Smooth muscle cell (in vitro differentiated cells): ENCODE measurements around the gene HESX1. TPM values are rescaled to one million over a fixed set of nuclear protein-coding genes. Genes with fewer than 3 reads are reported as not detected.

Experiments
- DNase-seq: peaks from one replicate; lab custom pipeline; 2025; ENCODE audit not compliant: unreplicated experiment; lab: John Stamatoyannopoulos, UW
- H2AFZ ChIP-seq: fragments of 200-600 bp; sonication (generic); 2 replicates; pipeline ENCODE4 v1.6.0; 2016; ENCODE audit warnings: antibody characterized with exemption, low read depth, mild to moderate bottlenecking
- H3F3A ChIP-seq: fragments of 200-600 bp; sonication (generic); 2 replicates; pipeline ENCODE4 v1.6.0; 2017; ENCODE audit warnings: antibody characterized with exemption, low read depth
- H3K27ac ChIP-seq: fragments of 200-600 bp; sonication (generic); 2 replicates; pipeline ENCODE4 v1.5.1; 2016; ENCODE audit warnings: low read depth, mild to moderate bottlenecking
- H3K27me3 ChIP-seq: fragments of 200-600 bp; sonication (generic); 2 replicates; pipeline ENCODE4 v1.6.1; 2016; ENCODE audit warnings: low read depth, mild to moderate bottlenecking
- H3K36me3 ChIP-seq: fragments of 200-600 bp; sonication (generic); 2 replicates; pipeline ENCODE4 v1.5.1; 2016; ENCODE audit warnings: low read depth
- H3K4me1 ChIP-seq: fragments of 200-600 bp; sonication (generic); 2 replicates; pipeline ENCODE4 v1.5.1; 2016; ENCODE audit warnings: low read depth
- H3K4me2 ChIP-seq: fragments of 200-600 bp; sonication (generic); 2 replicates; pipeline ENCODE4 v1.6.0; 2016; ENCODE audit warnings: mild to moderate bottlenecking
- H3K4me3 ChIP-seq: fragments of 200-600 bp; sonication (generic); 2 replicates; pipeline ENCODE4 v1.5.1; 2016; ENCODE audit warnings: mild to moderate bottlenecking
- H3K79me2 ChIP-seq: fragments of 200-600 bp; sonication (generic); 2 replicates; pipeline ENCODE4 v1.6.0; 2016; ENCODE audit warnings: low read depth, mild to moderate bottlenecking
- H3K9ac ChIP-seq: fragments of 200-600 bp; sonication (generic); 2 replicates; pipeline ENCODE4 v1.6.0; 2016; ENCODE audit warnings: low read depth
- H3K9me3 ChIP-seq: fragments of 200-600 bp; sonication (generic); replicated peaks from 2 replicates; pipeline ENCODE4 v1.5.1; 2016; ENCODE audit warnings: low read depth
- H4K20me1 ChIP-seq: fragments of 200-600 bp; sonication (generic); 2 replicates; pipeline ENCODE4 v1.6.0; 2016; ENCODE audit warnings: low read depth
- WGBS: methylation state at CpG from one replicate; pipeline ENCODE4 v1.1.7; 2016; ENCODE audit warnings: low lambda C conversion rate; 5-methylcytosine and 5-hydroxymethylcytosine counted together
- polyA plus RNA-seq: library from polyadenylated mRNA; unstranded; fragments of >200 nt; fragmentation: Nextera tagmentation; extraction: Ambion mirVana; gene quantifications from 2 replicates; pipeline ENCODE4 v1.2.1, GENCODE V29; 2016
- total RNA-seq: library from RNA; depleted of rRNA; stranded (reverse); fragments of >200 nt; gene quantifications from 2 replicates; pipeline ENCODE4 v1.2.3, GENCODE V29; 2014
- TF ChIP-seq, protein P1 (sequence below): fragments of 200-600 bp; sonication (generic); IDR thresholded peaks from 2 replicates; pipeline ENCODE4 v1.5.1; 2017; ENCODE audit warnings: borderline replicate concordance, mild to moderate bottlenecking, antibody characterized with exemption; ENCODE audit not compliant: insufficient read depth, poor library complexity, severe bottlenecking

Gene HESX1
- total and polyA plus RNA-seq, 2 experiments from 2014 or later, result 2.1 TPM; not detected in 1

DNA sequence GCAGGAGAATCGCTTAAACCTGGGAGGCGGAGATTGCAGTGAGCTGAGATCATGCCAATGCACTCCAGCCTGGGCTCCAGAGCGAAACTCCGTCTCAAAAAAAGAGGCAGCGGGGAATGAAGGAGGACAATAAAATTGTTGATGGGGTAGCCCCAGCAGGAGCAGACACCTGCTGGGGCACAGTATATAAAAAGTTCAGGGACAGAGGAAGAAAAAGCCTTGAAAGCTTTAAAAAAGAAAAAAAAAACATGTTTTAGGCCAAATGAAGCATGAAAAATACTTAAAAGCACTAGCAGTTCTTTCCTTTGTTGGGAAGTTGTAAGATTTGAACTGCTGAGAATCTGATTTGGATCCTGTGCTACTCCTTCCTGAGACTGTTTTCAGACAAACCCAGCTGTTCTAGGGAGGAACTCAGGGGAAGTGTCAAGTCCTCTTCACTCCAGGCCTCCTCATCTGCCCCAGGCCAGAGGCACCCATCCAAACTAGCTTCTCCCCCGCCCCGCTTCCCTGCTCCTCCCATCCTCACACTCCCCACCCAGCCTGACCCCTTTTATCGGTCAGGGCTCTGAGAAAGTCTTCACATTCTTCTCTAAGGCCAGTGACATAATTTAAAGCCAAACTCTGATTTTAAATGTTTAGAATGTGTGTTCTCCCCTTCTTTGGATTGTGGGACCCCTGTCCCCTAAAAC, 39.6 kb downstream of the HESX1 start:
- Histone ChIP-seq H2AFZ (no peak overlapping the region), H3K4me2 (no peak overlapping the region), H3K36me3 (no peaks in the 10 kb centered on the region), H4K20me1 (no peaks in the 10 kb centered on the region), H3K4me1 (peaks cover 56% of the 10 kb centered on the region), H3K4me3 (no peak overlapping the region), H3K27ac (no peak overlapping the region), H3K79me2 (no peaks in the 10 kb centered on the region), H3F3A (no peaks in the 10 kb centered on the region), H3K9ac (no peak overlapping the region), H3K9me3 (no peaks in the 10 kb centered on the region), H3K27me3 (peaks cover 4% of the 10 kb centered on the region)
- TF ChIP-seq, protein P1, sequence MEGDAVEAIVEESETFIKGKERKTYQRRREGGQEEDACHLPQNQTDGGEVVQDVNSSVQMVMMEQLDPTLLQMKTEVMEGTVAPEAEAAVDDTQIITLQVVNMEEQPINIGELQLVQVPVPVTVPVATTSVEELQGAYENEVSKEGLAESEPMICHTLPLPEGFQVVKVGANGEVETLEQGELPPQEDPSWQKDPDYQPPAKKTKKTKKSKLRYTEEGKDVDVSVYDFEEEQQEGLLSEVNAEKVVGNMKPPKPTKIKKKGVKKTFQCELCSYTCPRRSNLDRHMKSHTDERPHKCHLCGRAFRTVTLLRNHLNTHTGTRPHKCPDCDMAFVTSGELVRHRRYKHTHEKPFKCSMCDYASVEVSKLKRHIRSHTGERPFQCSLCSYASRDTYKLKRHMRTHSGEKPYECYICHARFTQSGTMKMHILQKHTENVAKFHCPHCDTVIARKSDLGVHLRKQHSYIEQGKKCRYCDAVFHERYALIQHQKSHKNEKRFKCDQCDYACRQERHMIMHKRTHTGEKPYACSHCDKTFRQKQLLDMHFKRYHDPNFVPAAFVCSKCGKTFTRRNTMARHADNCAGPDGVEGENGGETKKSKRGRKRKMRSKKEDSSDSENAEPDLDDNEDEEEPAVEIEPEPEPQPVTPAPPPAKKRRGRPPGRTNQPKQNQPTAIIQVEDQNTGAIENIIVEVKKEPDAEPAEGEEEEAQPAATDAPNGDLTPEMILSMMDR, result no peak
- no peak for DNase-seq
- WGBS, result 76% methylated on average over 8 of the region's 8 CpGs

DNA sequence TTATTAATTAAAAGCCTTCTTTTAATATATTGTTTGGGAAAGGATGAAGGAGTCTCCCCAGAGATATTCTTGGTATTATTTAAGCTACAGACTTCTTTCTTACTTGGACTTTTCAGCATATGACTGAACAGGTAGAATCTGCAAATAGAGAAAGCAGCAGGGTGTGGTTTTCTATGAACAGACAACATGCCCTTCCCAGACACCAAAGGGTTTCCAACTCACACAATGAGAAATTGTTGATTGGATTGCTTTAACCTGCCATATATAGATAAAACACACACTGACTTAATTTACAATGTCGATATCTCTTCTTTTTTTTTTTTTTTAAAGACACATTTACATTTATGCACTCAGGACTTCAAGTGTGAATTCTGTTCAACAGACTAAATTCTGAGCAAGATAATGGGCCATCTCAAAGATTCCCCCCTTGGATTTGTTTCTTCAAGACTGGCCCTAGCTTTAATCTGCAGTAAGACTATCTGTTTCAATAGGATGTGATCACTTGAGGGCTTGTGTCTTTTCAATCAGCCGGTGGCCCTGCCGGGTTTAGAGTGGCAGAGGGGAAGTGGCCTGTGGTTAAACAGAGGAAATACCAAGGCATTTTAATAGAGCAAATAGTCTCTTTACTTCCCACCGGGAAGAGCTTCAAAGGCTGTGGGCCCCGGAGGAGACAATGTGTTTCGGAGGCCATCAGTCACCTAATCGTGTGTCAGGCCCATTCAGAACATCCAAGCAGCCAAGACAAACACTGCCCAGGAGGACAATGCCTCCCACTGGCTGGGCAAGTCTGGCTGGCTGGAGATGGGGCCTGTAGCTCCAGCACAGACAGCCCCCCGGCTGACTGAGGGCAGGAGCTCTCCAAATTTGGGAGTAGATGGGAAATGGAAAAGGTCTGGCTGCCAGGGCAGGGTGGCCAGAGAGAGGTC, 40.7 kb downstream of the HESX1 start:
- no peak overlapping the region for H2AFZ ChIP-seq
- no peaks in the 10 kb centered on the region for H4K20me1 ChIP-seq
- peaks cover 60% of the 10 kb centered on the region for H3K4me1 ChIP-seq
- peaks cover 4% of the 10 kb centered on the region for H3K27me3 ChIP-seq
- no peaks in the 10 kb centered on the region for H3F3A ChIP-seq
- no peak overlapping the region for H3K9ac ChIP-seq
- WGBS, result 7% methylated on average over 8 of the region's 8 CpGs
- H3K27ac ChIP-seq, result no peak overlapping the region
- no peaks in the 10 kb centered on the region for H3K79me2 ChIP-seq
- no peak for DNase-seq
- peak overlapping the region; percentile 25 for H3K4me2 ChIP-seq
- H3K4me3 ChIP-seq, result no peak overlapping the region
- TF ChIP-seq, protein P1, result no peak
- H3K36me3 ChIP-seq, result no peaks in the 10 kb centered on the region
- no peaks in the 10 kb centered on the region for H3K9me3 ChIP-seq

DNA sequence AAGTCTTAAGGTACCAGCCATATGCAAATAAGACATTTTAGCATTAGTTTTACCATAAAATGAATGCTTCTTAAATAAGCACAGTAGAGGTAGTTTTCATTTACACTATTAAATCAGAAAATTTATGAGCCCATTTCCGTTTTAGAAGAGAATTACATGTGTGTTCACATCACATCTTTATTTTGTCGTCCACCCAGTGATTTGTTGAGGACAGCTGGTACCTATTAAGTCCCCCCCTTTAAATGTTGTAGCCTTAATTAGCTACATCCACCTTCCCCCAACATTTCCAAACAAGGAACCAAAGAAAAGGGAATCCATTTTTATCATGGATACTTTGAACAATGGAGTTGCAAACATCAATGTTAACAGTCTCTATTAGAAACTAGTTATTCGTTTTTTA, 41.5 kb downstream of the HESX1 start:
- no peak overlapping the region for H2AFZ ChIP-seq
- no peaks in the 10 kb centered on the region for H3K79me2 ChIP-seq
- no peak overlapping the region for H3K4me2 ChIP-seq

More for the DNA sequence above, 41.5 kb downstream of the HESX1 start:
- Histone ChIP-seq H3K9ac (no peak overlapping the region), H3K36me3 (no peaks in the 10 kb centered on the region), H3K27ac (no peak overlapping the region), H3K27me3 (peaks cover 4% of the 10 kb centered on the region), H3K9me3 (no peaks in the 10 kb centered on the region), H3F3A (no peaks in the 10 kb centered on the region), H4K20me1 (no peaks in the 10 kb centered on the region), H3K4me1 (peaks cover 56% of the 10 kb centered on the region), H3K4me3 (no peak overlapping the region)
- WGBS, result 83% methylated on average over 3 of the region's 3 CpGs
- DNase-seq, result no peak
- TF ChIP-seq, protein P1, result no peak
